ENCODE results near the gene DOCK2. TPM values are rescaled to one million over a fixed set of nuclear protein-coding genes. Genes with fewer than 3 reads are reported as not detected.
A peak's percentile ranks its signal among the peaks of the same experiment; 100 is the strongest.

DOCK2 gene
- total RNA-seq, 4 donors from 2014 or later: 2.3 to 11.2 (median 3.2) TPM

DNA sequence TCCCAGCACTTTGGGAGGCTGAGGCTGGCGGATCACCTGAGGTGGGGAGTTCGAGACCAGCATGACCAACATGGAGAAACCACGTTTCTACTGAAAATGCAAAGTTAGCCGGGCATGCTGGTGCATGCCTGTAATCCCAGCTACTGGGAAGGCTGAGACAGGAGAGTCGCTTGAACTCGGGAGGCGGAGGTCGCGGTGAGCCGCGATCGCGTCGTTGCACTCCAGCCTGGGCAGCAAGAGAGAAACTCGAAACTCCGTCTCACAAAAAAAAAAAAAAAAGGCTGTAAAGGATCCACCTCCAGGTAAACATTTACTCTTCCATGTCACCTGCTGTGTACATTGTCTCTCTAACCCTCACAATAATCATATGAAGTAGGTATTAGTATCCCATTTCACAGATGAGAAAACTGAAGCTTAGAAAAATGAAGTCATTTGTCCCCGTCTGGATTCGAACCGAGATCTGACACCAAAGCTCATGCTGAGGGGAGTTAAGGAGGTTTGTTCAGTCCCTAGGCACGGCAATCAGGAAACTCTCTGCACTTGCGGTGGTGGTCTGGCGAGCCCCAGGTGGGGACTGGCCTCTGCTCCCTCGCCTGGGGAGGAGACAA, 494 bp upstream of the DOCK2 start:
- Histone ChIP-seq H3K27me3 (peaks cover 20% of the 10 kb centered on the region), H3K36me3 (no peaks in the 10 kb centered on the region), H3K4me1 (peaks cover 12% of the 10 kb centered on the region), H3K27ac (no peak overlapping the region), H3K9me3 (peaks cover 9% of the 10 kb centered on the region), H3K4me3 (peak overlapping the region; percentile 49)
- WGBS: 46% methylated on average over 21 of the region's 23 CpGs
- TF ChIP-seq, protein P1, sequence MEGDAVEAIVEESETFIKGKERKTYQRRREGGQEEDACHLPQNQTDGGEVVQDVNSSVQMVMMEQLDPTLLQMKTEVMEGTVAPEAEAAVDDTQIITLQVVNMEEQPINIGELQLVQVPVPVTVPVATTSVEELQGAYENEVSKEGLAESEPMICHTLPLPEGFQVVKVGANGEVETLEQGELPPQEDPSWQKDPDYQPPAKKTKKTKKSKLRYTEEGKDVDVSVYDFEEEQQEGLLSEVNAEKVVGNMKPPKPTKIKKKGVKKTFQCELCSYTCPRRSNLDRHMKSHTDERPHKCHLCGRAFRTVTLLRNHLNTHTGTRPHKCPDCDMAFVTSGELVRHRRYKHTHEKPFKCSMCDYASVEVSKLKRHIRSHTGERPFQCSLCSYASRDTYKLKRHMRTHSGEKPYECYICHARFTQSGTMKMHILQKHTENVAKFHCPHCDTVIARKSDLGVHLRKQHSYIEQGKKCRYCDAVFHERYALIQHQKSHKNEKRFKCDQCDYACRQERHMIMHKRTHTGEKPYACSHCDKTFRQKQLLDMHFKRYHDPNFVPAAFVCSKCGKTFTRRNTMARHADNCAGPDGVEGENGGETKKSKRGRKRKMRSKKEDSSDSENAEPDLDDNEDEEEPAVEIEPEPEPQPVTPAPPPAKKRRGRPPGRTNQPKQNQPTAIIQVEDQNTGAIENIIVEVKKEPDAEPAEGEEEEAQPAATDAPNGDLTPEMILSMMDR (IDR thresholded peaks at IDR 0.05): no peak
- TF ChIP-seq POLR2A (IDR thresholded peaks at IDR 0.05) (no peak), EP300 (IDR thresholded peaks at IDR 0.05) (no peak), POLR2AphosphoS5 (IDR thresholded peaks at IDR 0.05) (no peak)
- no peak for DNase-seq (ENCODE audit: low spot score in 2 of 2)

DNA sequence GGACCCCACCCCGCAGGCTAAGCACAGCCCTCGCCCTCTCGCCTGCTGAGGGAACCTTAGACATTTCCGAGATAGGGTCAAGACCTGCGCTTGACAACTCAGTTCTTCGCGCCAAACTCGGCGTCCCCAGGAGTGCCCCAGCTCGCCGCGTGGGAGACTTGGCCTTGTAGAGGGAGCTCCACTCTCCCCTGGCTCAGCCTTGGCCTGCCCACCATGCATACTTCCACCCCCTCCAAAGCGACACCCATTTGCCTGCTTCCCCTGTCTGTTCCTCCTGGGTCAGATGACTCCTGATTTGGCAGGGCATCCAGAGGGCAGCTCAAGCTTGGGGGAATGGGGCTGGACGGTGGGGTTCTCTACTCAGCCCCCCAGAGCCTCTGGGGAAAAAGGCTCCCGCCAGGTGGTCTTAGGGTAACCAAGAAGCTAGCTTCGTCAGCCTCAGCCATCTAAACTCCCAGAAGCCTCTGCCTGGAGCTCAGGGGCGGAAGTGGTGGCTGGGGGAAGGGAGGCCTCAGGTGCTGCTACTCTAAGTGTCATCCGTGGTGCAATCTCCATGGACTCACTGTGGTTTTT, 560 bp downstream of the DOCK2 start:
- Histone ChIP-seq H3K9me3 (peaks cover 9% of the 10 kb centered on the region), H3K27me3 (peaks cover 20% of the 10 kb centered on the region), H3K4me3 (peak overlapping the region; percentile 49), H3K4me1 (peaks cover 12% of the 10 kb centered on the region), H3K27ac (peak overlapping the region; percentile 35), H3K36me3 (no peaks in the 10 kb centered on the region)
- TF ChIP-seq POLR2AphosphoS5 (IDR thresholded peaks at IDR 0.05): no peak
- no peak for TF ChIP-seq POLR2A (IDR thresholded peaks at IDR 0.05)
- TF ChIP-seq, protein P1 (IDR thresholded peaks at IDR 0.05): no peak
- DNase-seq (ENCODE audit: low spot score in 2 of 2): no peak
- WGBS: 26% methylated on average over 9 of the region's 18 CpGs

DNA sequence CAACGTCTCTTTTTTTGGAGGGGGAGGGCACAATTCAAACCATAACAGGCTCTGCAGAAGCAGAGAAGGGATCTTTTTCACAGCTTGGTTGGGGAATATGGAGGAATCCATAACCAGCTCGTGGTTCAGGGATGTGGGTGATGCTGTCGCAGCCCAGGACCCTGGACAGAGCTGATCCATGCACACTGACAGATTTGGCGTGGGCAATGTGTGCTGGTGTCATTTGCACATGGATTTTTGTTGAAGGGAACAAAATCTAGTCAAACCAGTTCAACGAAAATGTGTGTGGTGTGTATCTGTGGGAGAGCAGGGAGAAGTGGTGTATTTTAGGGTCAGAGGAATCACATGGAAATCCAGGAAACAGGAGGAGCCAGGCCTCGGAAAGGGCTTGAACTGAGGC, 4.2 kb downstream of the DOCK2 start:
- WGBS: 14% methylated on average over 6 of the region's 6 CpGs
- no peak overlapping the region for H3K27ac ChIP-seq
- H3K36me3 ChIP-seq: no peaks in the 10 kb centered on the region
- H3K4me1 ChIP-seq: peaks cover 12% of the 10 kb centered on the region
- H3K4me3 ChIP-seq: no peak overlapping the region
- DNase-seq (ENCODE audit: low spot score in 2 of 2): no peak
- H3K27me3 ChIP-seq: peaks cover 18% of the 10 kb centered on the region
- TF ChIP-seq POLR2AphosphoS5 (IDR thresholded peaks at IDR 0.05) (no peak), EP300 (IDR thresholded peaks at IDR 0.05) (no peak), POLR2A (IDR thresholded peaks at IDR 0.05) (no peak)
- TF ChIP-seq, protein P1 (IDR thresholded peaks at IDR 0.05): no peak
- peaks cover 9% of the 10 kb centered on the region for H3K9me3 ChIP-seq

DNA sequence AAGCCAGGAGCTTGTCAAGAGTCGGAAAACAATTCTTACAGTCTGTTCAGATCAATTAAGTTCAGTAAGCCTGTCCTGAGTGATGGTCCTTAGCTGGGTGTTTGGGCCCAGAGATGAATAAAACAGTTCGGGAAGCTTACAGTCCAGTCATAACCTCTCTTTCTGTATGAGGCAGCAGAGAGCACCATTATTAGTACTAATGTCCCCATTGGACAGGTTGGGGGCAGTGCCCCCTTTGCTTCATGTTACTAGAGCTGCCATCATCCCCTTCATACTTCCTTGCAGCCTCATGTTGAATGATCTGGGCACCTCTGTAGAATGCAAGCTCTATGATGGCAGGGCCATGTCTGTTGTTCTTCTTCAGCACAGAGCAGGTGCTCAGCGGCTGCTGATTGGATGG, 9.8 kb downstream of the DOCK2 start:
- 90% methylated on average over 3 of the region's 3 CpGs for WGBS
- no peaks in the 10 kb centered on the region for H3K27me3 ChIP-seq
- no peak for DNase-seq (ENCODE audit: low spot score in 2 of 2)
- no peak overlapping the region for H3K4me3 ChIP-seq
- H3K36me3 ChIP-seq: no peaks in the 10 kb centered on the region
- no peak overlapping the region for H3K27ac ChIP-seq
- H3K4me1 ChIP-seq: no peaks in the 10 kb centered on the region
- TF ChIP-seq EP300 (IDR thresholded peaks at IDR 0.05) (no peak), POLR2A (IDR thresholded peaks at IDR 0.05) (no peak), POLR2AphosphoS5 (IDR thresholded peaks at IDR 0.05) (no peak)
- TF ChIP-seq, protein P1 (IDR thresholded peaks at IDR 0.05): no peak
- H3K9me3 ChIP-seq: no peaks in the 10 kb centered on the region

DNA sequence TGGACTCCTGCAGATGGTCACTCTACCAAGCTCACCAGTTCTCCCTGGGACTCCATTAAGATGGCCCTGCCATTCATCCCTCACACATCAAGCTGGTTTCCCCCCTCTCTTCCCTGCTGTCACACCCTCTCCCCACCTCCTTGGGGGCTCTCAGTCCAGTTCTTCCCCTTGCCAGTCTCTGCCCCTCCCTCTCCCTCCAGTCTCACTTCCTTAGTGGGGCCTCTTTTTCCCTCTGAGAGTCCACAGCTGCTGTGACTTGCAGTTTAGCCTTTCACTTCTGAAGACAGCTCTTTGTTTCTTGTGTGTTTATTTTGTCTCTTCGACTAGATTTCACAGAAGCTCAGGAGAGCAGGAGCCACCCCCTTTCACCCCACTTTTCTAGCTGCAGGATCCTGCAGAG, 10.5 kb downstream of the DOCK2 start:
- Histone ChIP-seq H3K36me3 (no peaks in the 10 kb centered on the region), H3K27ac (no peak overlapping the region), H3K27me3 (no peaks in the 10 kb centered on the region), H3K9me3 (no peaks in the 10 kb centered on the region), H3K4me1 (peaks cover 3% of the 10 kb centered on the region), H3K4me3 (no peak overlapping the region)
- WGBS: 0% methylated on average over 1 of the region's 1 CpG
- no peak for DNase-seq (ENCODE audit: low spot score in 2 of 2)
- TF ChIP-seq EP300 (IDR thresholded peaks at IDR 0.05): no peak
- TF ChIP-seq, protein P1 (IDR thresholded peaks at IDR 0.05): no peak
- TF ChIP-seq POLR2AphosphoS5 (IDR thresholded peaks at IDR 0.05): no peak
- TF ChIP-seq POLR2A (IDR thresholded peaks at IDR 0.05): no peak
